Esophagus (tissue), 2 donors: ENCODE measurements around the gene ATP10D. TPM values are rescaled to one million over a fixed set of nuclear protein-coding genes. Genes with fewer than 3 reads are reported as not detected.

Experiments
- H3K27ac ChIP-seq, 2 donors: one replicate each; pipeline ENCODE4 v1.5.1; 2013; ENCODE audit warnings: low read depth in 2 of 2, mild to moderate bottlenecking in 2 of 2, inconsistent platforms in 1 of 2, low read length in 1 of 2, moderate library complexity in 1 of 2
- H3K27me3 ChIP-seq, 2 donors: one replicate each; pipeline ENCODE4 v1.6.1; 2013; ENCODE audit warnings: low read length in 2 of 2, control low read depth in 1 of 2, mild to moderate bottlenecking in 1 of 2; ENCODE audit not compliant: insufficient read depth in 2 of 2, control insufficient read depth in 1 of 2
- H3K36me3 ChIP-seq, 2 donors: one replicate each; pipeline ENCODE4 v1.6.1; 2013; ENCODE audit warnings: low read length in 1 of 2; ENCODE audit not compliant: control insufficient read depth in 2 of 2, insufficient read depth in 2 of 2
- H3K4me1 ChIP-seq, 2 donors: one replicate each; pipeline ENCODE4 v1.6.1; 2013; ENCODE audit warnings: low read length in 1 of 2; ENCODE audit not compliant: control insufficient read depth in 2 of 2, insufficient read depth in 2 of 2
- H3K4me3 ChIP-seq, 2 donors: one replicate each; pipeline ENCODE4 v1.5.1; 2013; ENCODE audit warnings: low read length in 2 of 2, mild to moderate bottlenecking in 2 of 2, low read depth in 1 of 2, moderate library complexity in 1 of 2
- H3K9me3 ChIP-seq, 2 donors: one replicate each; pipeline ENCODE4 v1.6.1; 2013; ENCODE audit warnings: mild to moderate bottlenecking in 2 of 2, low read depth in 1 of 2, low read length in 1 of 2, moderate library complexity in 1 of 2; ENCODE audit not compliant: control insufficient read depth in 2 of 2, insufficient read depth in 1 of 2
- WGBS, 2 donors: extraction: QIAGEN DNeasy Blood & Tissue Kit; methylation state at CpG; one replicate each; pipeline ENCODE4 v1.1.7; 2013; 5-methylcytosine and 5-hydroxymethylcytosine counted together
- polyA plus RNA-seq, 2 donors: library from polyadenylated mRNA; stranded (reverse); fragments of 200-250 nt; gene quantifications; one replicate each; pipeline ENCODE4 v1.2.3, GENCODE V29; 2013
- donor health status: healthy with polysubstance abuse.
- donor health status: Bipolar disorder and iron deficiency.

Gene ATP10D
- polyA plus RNA-seq, 2 donors = 5.6 to 9.4 TPM

DNA sequence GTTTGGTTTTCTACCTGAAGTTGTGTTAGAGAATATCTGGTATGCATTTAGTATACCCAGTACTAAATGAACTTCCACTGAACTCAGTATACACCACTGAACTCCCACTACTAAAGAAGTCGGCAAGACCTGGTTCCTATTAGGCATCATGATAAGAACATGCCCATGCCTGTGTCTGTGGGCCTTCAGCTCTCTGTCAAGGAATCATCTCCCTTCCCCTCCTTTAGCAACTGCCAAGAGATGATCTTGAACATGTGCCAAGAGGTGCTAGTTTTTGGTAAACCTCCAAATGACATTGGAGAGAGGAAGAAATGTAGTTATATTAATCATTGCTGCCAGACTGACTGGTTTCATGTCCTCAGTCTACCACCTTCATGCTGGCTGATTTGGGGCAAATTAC is 113.2 kb downstream of the ATP10D start:
- no peaks in the 10 kb centered on the region for H3K9me3 ChIP-seq
- H3K36me3 ChIP-seq = peaks cover 2 to 4% of the 10 kb centered on the region in 2 donors
- 43 to 68% methylated on average over 1 of the region's 1 CpG for WGBS, 2 donors
- H3K4me1 ChIP-seq = no peaks in the 10 kb centered on the region
- no peak overlapping the region for H3K27ac ChIP-seq
- H3K4me3 ChIP-seq = no peak overlapping the region
- no peaks in the 10 kb centered on the region for H3K27me3 ChIP-seq

DNA sequence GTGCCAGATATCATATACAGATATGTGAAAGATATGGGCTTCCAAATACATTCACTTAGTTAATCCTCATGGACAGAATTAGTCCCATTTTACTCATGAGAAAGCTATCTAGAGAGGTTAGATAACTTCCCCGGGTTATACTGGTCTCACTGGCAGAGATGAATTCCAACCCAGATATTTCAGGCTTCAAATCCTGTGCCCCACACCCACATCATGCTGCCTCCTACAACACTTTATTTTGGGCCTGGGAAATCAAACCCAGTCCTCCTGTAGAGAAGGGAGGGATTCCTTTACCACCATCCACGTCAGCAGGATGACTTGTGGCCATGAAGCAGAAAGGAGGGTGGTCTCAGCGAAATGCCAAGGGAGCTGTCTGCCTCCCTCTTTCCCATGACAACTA is 113.8 kb downstream of the ATP10D start:
- H3K4me3 ChIP-seq = no peak overlapping the region
- H3K36me3 ChIP-seq = peaks cover 3 to 4% of the 10 kb centered on the region in 2 donors
- WGBS, 2 donors = 92 to 93% methylated on average over 3 of the region's 3 CpGs
- no peaks in the 10 kb centered on the region for H3K9me3 ChIP-seq
- no peak overlapping the region for H3K27ac ChIP-seq
- no peaks in the 10 kb centered on the region for H3K27me3 ChIP-seq
- H3K4me1 ChIP-seq = no peaks in the 10 kb centered on the region

DNA sequence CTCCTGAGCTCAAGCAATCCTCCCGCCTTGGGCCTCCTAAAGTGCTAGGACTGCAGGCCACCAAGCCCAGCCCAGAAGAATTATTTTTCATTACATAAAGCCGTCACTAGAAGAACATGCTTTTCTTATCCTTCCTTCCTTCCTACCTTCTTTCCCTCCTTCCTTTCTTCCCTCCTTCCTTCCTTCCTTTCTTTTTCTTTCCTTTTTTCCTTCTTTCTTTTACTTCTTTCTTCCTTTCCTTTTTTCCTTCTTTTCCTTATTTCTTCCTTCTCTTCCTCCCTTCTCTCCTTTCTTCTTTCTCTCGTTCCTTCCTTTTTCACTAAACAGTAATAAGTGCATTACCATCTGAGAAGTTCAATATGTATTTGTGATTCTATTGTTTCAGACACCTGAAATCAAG is 121.4 kb downstream of the ATP10D start:
- no peak overlapping the region for H3K27ac ChIP-seq
- H3K36me3 ChIP-seq = peaks cover 0 to 3% of the 10 kb centered on the region in 2 donors
- H3K4me1 ChIP-seq = no peaks in the 10 kb centered on the region
- H3K4me3 ChIP-seq = no peak overlapping the region
- no peaks in the 10 kb centered on the region for H3K9me3 ChIP-seq
- no peaks in the 10 kb centered on the region for H3K27me3 ChIP-seq
- 94 to 97% methylated on average over 3 of the region's 3 CpGs for WGBS, 2 donors

DNA sequence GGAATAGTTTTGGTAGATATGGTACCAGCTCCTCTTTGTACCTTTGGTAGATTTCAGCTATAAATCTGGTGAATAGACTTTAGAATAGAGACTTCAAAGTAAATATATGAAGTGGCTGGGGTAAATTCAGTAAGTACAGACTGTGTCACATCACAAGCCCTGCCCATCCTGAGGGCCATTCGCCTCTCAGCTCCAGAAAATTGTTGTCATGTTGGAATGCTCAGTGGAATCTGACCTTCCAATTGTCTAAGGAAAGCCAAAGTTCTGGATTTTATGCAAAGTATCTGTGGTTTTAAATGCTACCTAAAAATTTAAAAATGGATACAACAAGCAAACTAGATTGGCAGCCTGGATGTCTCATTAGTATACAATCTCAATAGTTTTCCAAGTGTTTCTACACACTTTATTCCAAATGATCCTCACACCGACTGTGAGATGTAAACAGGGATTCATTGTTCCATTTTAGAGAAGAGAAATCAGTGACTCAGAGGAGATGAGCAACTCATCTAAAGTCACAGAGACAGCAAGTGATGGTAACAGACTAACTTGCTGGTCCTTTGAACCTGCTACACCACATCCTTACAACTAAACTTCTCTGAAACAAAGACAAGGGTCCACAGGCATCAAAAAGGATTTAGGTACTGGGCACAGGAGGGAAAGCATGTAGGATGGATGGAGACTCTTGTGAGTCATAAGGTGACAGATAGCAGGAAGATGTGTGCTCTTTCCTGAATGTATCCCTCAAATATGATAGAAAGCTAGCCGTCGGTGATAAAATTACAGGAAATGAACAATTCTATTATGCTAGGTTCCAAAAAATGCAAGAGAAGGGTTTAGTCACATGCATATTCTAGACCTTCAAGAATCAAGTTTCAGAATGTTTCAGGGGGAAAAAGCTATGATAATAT is 127.3 kb downstream of the ATP10D start:
- no peaks in the 10 kb centered on the region for H3K27me3 ChIP-seq
- no peak overlapping the region for H3K27ac ChIP-seq
- no peaks in the 10 kb centered on the region for H3K4me1 ChIP-seq
- WGBS, 2 donors = 64 to 69% methylated on average over 4 of the region's 4 CpGs
- no peaks in the 10 kb centered on the region for H3K36me3 ChIP-seq
- H3K4me3 ChIP-seq = no peak overlapping the region
- H3K9me3 ChIP-seq = no peaks in the 10 kb centered on the region

DNA sequence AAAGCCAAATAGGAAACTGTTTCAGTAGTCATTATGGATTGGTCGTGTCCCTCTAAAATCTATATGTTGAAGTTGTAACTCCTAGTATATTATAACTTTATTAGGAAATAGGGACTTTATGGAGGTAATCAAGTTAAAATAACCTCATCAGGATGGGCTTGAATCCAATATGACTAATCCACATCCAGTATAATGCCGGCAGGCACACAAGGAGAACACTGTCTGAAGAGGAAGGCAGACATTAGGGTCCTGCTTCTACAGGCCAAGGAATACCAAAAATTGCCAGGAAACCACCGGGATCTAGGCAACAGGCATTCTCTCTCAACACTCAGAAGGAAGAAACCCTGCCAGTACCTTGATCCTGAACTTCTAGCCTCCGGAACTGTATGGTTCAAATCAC is 130.3 kb downstream of the ATP10D start:
- WGBS, 2 donors = 59 to 61% methylated on average over 4 of the region's 4 CpGs
- Histone ChIP-seq H3K9me3 (no peaks in the 10 kb centered on the region), H3K4me3 (no peak overlapping the region), H3K27ac (no peak overlapping the region), H3K4me1 (no peaks in the 10 kb centered on the region), H3K36me3 (no peaks in the 10 kb centered on the region), H3K27me3 (no peaks in the 10 kb centered on the region)

DNA sequence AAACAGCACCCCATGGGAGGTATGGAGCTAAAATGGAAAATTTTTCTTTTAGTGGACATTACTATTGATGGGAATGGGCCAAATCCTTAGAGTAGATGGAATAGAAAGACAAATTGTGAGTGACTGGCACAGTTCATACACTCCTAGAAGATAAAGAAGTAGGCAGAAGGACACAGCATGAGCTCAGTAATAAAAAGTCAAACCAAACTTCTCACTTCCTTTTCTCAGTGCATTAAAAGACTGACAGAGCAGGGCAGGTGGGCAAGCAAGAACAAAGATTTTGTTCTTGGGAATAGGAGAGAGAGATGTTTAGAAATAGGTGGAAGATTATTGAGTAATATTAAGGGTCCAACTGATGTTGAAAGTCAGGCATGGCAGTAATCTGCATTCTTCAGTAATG is 132.5 kb downstream of the ATP10D start:
- Histone ChIP-seq H3K4me1 (no peaks in the 10 kb centered on the region), H3K9me3 (no peaks in the 10 kb centered on the region), H3K27ac (no peak overlapping the region), H3K27me3 (no peaks in the 10 kb centered on the region), H3K36me3 (no peaks in the 10 kb centered on the region), H3K4me3 (no peak overlapping the region)

DNA sequence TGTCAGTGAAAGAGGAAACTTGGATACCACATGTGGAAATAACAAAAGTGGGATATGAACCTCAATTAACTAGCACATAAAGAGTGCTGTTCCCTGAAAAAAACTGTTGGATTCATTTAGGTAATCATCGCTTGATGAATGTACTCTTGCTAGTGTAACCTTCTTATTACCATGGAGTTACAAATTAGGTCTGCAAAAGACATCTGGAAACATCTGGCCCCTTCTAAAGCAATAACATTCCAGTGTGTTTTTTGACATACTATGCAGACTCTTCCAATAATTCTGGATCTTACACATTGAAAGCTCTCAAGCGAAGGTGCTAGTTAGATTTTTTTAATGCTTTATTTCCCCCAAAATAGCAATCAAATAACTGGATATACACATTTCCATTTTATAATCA is 134.6 kb downstream of the ATP10D start:
- no peak overlapping the region for H3K4me3 ChIP-seq
- H3K27me3 ChIP-seq = no peaks in the 10 kb centered on the region
- H3K27ac ChIP-seq = no peak overlapping the region
- no peaks in the 10 kb centered on the region for H3K9me3 ChIP-seq
- WGBS, 2 donors = 72 to 88% methylated on average over 2 of the region's 2 CpGs
- no peaks in the 10 kb centered on the region for H3K36me3 ChIP-seq
- no peaks in the 10 kb centered on the region for H3K4me1 ChIP-seq

DNA sequence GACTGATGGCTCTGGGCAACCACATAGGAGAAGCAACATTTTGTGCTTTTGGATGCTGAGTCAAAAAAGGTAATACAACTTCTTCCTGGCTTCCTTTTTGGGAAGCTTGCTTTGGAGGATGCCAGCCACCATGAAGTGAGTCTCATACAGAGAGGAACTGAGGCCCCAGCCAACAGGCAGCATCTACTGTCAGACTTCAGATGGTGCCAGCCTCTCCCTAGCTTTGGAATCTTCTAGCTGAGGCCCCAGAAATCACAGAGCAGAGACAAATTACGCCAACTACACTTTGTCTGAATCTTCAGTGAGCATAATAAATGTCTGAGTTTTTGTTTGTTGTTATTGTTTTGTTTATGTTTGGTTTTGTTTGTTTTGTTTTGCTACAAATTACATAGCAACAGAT is 136.1 kb downstream of the ATP10D start:
- H3K27me3 ChIP-seq = no peaks in the 10 kb centered on the region
- no peak overlapping the region for H3K4me3 ChIP-seq
- no peak overlapping the region for H3K27ac ChIP-seq
- no peaks in the 10 kb centered on the region for H3K9me3 ChIP-seq
- H3K4me1 ChIP-seq = no peaks in the 10 kb centered on the region
- H3K36me3 ChIP-seq = no peaks in the 10 kb centered on the region
- WGBS, 2 donors = 83 to 92% methylated on average over 1 of the region's 1 CpG

DNA sequence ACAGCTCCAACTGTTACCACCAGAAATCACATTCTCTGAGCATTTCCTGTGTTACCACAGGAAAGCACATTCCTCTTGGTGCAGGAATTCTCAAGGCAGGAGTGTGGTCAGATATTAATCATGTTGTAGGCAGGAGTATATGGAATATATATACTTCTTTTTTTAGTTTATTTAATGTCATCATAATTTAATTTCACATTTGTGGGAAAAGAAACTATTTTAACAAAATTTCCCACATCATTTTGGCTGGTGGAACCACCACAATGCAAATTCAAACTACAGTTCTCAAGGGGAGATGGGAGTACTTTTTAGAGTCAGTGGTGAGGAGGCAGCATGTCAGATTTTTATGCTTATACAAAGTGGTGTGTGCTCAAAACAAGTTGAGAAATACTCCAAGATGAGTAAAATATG is 139.0 kb downstream of the ATP10D start:
- no peaks in the 10 kb centered on the region for H3K9me3 ChIP-seq
- no peak overlapping the region for H3K27ac ChIP-seq
- no peaks in the 10 kb centered on the region for H3K4me1 ChIP-seq
- H3K4me3 ChIP-seq = no peak overlapping the region
- no peaks in the 10 kb centered on the region for H3K27me3 ChIP-seq
- H3K36me3 ChIP-seq = no peaks in the 10 kb centered on the region

DNA sequence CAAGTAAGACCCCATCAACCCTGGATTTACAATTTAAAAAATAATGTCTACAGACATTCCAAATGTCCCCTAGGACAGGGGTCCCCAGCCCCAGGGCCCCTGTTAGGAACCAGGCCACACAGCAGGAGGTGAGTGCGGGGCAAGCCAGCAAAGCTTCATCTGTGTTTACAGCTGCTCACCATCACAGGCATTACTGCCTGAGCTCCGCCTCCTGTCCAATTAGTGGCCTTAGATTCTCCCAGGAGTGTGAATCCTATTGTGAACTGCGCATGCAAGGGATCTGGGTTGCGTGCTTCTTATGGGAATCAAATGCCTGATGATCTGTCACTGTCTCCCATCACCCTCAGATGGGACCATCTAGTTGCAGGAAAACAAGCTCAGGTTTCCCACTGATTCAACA is 146.1 kb downstream of the ATP10D start:
- Histone ChIP-seq H3K4me1 (no peaks in the 10 kb centered on the region), H3K27me3 (no peaks in the 10 kb centered on the region), H3K4me3 (no peak overlapping the region), H3K9me3 (no peaks in the 10 kb centered on the region), H3K36me3 (no peaks in the 10 kb centered on the region), H3K27ac (no peak overlapping the region)
- 89 to 91% methylated on average over 4 of the region's 4 CpGs for WGBS, 2 donors
